NCI-H345 treated with DMSO at 0.1 percent for 48 hours (cell line): ENCODE measurements around the gene MN1.

Source experiments
- DNase-seq: peaks from one replicate; lab custom pipeline; 2025; ENCODE audit not compliant: unreplicated experiment; lab: John Stamatoyannopoulos, UW

MN1 gene

GRCh38 chr22:27801616-27802345, at the start of gene MN1:
Gene MN1 (minus strand): TSS chr22:27801756. CDS start chr22:27800543, 1,213 bp downstream.
- DNase-seq: no peak

GRCh38 chr22:27850000-27850521, 48.5 kb upstream of the MN1 start:
- DNase-seq: no peak

GRCh38 chr22:27848005-27848404, 46.4 kb upstream of the MN1 start:
- no peak for DNase-seq

- no peak for DNase-seq
Observed at GRCh38 chr22:27846910-27847309, 45.4 kb upstream of the MN1 start.

GRCh38 chr22:27846248-27846757, 44.7 kb upstream of the MN1 start:
- DNase-seq: no peak

GRCh38 chr22:27845644-27846043, 44.1 kb upstream of the MN1 start:
- no peak for DNase-seq

GRCh38 chr22:27844656-27845591, 43.4 kb upstream of the MN1 start:
- DNase-seq: no peak

GRCh38 chr22:27844256-27844655, 42.7 kb upstream of the MN1 start:
- DNase-seq: no peak

- DNase-seq: no peak
Observed at GRCh38 chr22:27843441-27843840, 41.9 kb upstream of the MN1 start.

GRCh38 chr22:27842669-27843431, 41.3 kb upstream of the MN1 start:
- no peak for DNase-seq

GRCh38 chr22:27842201-27842600, 40.6 kb upstream of the MN1 start:
- no peak for DNase-seq

- DNase-seq: no peak
Observed at GRCh38 chr22:27840436-27840835, 38.9 kb upstream of the MN1 start.

- no peak for DNase-seq
Observed at GRCh38 chr22:27839057-27839660, 37.6 kb upstream of the MN1 start.

- DNase-seq: no peak
Observed at GRCh38 chr22:27836181-27836580, 34.6 kb upstream of the MN1 start.

- no peak for DNase-seq
Observed at GRCh38 chr22:27835446-27835845, 33.9 kb upstream of the MN1 start.

- DNase-seq: no peak
Observed at GRCh38 chr22:27834364-27835185, 33.0 kb upstream of the MN1 start.

GRCh38 chr22:27833803-27834202, 32.2 kb upstream of the MN1 start:
- no peak for DNase-seq

GRCh38 chr22:27832606-27833005, 31.1 kb upstream of the MN1 start:
- DNase-seq: no peak

GRCh38 chr22:27829620-27830019, 28.1 kb upstream of the MN1 start:
- DNase-seq: no peak
